Activated CD4-positive, alpha-beta T cell treated with anti-CD3 and anti-CD28 coated beads, Interleukin-2, amount 50 U/mL, for 4 hours (primary cell): ENCODE data around the gene VENTX.

ENCODE experiments used
- DNase-seq, 2 experiments: peaks; one replicate each; pipeline ENCODE4 v3.0.0-alpha.2; 2020

The VENTX gene

GRCh38 chr10:133275684-133276092, 38.0 kb downstream of the VENTX start:
- no peak for DNase-seq

- DNase-seq, result no peak
These were observed 38.4 kb downstream of the VENTX start for GRCh38 chr10:133276100-133276434.

GRCh38 chr10:133276435-133277201, 39.0 kb downstream of the VENTX start, which contains the start of gene ADAM8:
ADAM8 (minus strand) TSS chr10:133276868; CDS start chr10:133276817, 51 bp downstream.
- DNase-seq, result peak; percentile 60 to 61

DNA sequence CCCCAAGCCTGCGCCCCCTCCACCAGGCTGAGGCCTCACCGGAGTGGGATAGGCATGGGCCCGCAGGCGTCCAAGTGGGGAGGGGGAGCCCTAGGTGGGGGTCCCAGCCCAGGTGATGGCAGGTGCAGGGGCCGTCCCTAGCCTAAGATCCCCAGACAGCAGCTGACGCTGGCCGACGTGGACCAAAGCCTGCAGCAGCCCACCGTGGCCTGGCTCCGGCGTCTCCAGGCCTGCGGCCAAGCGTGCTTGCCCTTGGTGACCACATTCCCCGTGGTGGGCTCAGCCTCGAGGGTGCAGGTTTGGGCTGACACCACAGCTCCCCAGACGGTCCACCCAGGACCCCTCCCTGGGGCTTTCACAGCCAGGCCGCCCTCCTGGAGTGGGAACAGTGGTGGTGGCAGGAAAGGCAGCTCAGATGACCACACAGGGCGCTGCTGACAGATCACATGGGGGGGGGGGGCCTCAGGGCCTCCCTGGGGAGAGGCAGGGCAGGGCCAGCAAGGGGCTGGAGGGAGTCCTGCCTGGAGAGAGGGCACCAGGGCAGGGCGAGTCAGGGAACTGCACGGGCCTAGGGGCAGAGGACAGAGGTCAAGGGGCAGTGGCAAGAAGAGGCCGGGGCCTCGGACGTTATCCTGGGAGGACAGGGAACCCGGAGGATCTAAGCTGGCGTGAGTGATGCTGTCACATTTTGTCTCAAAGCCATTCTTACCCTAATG, 39.8 kb downstream of the VENTX start:
- no peak for DNase-seq

DNA sequence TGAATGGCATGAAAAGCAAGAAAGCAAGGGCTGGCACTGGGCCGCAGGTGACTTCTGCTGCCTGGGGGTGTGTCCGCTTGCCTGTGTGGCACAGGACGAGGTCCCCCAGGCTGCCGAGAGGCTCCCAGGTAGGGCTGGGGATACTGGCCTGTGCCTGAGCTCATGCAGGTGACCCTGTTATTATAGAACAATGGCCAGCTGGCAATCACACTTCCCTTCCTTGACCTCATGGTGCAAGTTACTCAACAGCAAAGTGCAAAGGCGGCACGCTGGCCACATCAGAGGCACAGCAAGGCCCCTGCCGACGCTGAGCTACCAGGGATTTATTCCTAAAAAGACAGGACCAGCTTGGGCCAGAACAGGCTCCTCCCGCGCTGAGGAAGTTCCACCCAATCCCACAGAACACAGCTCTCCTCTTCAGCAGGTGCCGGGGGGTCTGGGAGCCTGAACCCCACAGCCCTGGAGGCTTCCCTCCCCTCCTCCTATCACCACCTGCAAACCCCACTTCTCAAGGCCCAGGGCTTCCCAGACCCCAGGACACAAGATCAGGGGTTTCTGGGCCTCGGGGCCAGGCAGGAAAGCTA, 40.4 kb downstream of the VENTX start:
- no peak for DNase-seq

DNA sequence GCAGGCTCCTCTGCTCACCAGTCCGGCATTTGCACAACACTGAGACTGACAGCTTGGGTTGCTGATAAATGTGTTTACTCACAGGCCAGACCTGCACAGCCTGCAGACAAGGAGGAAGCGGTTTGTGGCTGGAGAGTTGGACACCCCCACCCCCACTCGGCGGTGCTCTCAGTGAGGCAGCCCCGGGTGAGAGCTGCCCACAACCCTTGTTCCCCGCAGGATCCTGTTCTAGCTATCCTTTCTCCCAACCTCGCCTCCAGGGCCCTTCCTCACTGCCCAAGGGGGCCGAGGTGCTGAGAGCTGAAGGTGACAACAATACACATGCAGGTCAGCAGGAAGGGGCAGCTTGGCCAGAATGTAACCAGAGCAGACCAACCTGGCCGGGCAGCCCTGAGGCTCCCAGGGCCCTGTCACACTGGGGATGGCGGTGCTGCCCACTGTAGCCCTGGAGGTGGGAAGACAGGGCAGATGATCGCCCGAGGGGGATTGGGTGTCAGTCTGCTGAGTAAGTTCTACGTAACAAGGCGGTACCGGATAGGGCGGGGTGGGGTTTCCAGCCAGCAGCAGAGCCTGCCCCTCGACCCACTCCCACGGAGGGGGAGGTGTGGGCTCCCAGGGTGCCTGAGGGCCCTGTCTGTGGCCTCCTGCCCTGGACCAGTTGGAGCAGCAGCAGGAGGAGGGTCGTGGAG, 41.1 kb downstream of the VENTX start:
- peak in 1 of 2 experiments; percentile 38 for DNase-seq

- DNase-seq, result no peak
These were observed 41.9 kb downstream of the VENTX start for GRCh38 chr10:133279326-133280226.

GRCh38 chr10:133280391-133281059, 42.9 kb downstream of the VENTX start:
- no peak for DNase-seq

DNA sequence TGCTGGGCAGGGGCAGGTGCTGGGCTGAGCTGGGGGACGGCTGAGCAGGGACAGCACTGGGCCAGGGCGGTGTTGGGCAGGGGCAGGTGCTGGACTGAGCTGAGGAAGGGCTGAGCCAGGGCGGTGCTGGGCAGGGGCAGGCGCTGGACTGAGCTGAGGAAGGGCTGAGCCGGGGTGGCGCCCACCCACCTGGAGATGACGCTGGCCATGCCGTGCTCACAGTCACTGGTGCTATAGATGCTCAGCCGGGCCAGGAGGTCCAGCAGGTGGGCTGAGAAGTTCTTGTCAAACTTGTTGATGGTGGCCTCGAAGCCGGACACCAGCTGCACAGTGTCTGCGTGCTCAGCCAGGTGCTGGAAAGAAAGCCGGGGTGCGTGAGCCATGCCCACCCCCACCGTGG, 43.4 kb downstream of the VENTX start:
- no peak for DNase-seq

DNA sequence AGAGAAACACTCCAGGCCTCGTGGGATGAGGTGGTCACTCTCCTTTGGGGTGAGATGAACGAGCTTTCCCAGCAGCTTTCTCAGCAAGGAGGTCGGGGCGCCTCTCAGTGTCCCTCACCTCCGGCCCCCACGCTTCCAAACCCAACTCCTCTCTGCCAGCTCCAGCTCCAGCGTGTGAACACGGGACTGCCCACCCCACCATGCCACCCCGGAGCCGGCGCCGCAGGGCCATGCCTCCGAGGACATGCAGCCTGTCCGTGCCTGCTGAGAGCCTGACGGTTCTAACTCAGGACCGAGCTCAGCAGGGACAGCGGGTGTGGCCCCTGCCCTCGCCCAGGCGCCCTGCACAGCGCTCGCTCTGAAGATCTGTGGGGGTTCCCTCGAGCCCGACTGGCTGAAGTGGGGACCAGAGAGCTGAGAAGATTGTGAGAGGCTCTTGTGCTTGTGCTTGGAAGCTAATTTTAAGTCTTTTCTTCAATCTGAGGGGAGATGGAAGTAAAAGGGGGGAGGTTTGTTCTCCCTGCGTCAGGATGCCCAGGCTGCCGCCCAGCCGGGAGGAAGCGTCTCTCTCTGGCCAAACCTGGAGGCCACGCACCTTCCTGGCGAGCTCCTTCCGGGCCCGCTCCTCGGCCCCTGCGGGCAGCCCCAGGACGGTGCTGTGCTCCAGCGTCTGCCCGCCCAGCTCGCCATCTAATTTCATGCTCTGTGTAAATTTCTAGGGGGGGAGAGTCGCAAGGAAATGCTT, 44.1 kb downstream of the VENTX start:
- DNase-seq, result no peak

GRCh38 chr10:133282846-133283390, 45.3 kb downstream of the VENTX start:
- no peak for DNase-seq

GRCh38 chr10:133283931-133284330, 46.3 kb downstream of the VENTX start:
- no peak for DNase-seq

DNA sequence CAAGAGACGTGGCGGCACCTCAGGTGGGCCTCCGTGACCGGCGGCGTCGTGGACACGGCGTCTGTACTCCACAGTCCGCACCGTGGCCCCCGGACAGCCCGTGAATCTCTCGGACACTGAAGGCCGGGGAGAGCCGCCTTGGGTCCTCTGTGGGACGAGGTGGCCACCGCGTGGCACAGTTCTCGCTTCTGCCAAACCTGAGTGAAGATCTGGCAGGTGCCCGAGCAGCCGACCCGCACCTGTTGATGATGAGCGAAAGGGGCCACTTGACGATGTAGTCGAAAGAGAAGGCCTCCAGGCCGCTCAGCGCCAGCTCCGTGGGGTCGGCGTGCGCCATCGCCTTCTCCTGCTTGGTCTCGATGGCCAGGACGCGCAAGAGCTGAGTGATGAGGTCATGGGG, 47.6 kb downstream of the VENTX start:
- DNase-seq, result no peak

- no peak for DNase-seq
These were observed 48.7 kb downstream of the VENTX start for GRCh38 chr10:133286366-133286765.

GRCh38 chr10:133287832-133288500, 50.3 kb downstream of the VENTX start:
- DNase-seq, result no peak

DNA sequence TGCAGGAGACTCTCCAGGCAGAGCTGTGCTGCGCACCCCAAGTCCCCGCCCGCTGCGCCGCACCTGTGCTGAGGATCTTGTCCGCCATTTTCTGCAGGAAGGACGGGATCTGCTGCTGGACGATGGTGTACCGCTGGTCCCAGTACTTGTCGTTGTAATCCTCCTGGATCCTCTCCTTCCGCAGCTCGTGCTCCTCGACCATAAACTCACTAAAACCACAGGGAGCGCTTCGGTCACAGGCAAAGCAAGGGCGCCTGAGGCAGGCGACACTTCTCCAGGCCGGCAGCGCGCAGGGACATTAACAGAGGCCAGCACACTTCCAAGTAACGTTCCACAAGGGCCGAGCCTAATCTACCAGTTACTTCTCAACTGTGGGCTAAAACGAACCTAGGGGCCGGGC, 52.1 kb downstream of the VENTX start:
- no peak for DNase-seq
